G401.6 (cell line): ENCODE results near the gene GLT6D1.

Source experiments
- FAIRE-seq: peaks from 2 replicates; lab custom pipeline; 2012; peaks lifted over from hg19 to GRCh38; lab: Jason Lieb, UNC

Gene GLT6D1

GRCh38 chr9:135622415-135623020, 16.8 kb downstream of the GLT6D1 start:
- no peak for FAIRE-seq

DNA sequence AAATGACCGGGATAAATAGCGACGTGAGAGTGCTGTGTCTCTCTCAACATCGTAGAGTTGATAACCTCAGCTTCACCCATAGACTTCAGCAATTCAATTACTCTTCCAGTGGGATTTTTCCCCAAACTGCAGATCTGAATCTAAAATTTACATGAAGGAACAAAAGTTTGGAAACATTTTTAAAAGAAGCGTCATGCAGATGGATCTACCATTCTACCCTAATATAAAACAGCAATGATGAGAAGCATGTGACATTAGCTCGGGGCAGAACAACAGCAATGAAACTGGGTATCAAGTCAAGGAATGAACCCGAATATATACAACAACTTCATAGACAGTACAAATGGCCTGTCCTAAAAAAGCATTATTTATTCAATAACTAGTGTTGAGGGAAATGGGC, 18.8 kb downstream of the GLT6D1 start:
- FAIRE-seq: no peak

- FAIRE-seq: no peak
Measured at GRCh38 chr9:135619599-135619886, 19.8 kb downstream of the GLT6D1 start.

- no peak for FAIRE-seq
Measured at GRCh38 chr9:135618866-135619598, 20.3 kb downstream of the GLT6D1 start.

GRCh38 chr9:135617991-135618411, 21.3 kb downstream of the GLT6D1 start:
- FAIRE-seq: no peak

DNA sequence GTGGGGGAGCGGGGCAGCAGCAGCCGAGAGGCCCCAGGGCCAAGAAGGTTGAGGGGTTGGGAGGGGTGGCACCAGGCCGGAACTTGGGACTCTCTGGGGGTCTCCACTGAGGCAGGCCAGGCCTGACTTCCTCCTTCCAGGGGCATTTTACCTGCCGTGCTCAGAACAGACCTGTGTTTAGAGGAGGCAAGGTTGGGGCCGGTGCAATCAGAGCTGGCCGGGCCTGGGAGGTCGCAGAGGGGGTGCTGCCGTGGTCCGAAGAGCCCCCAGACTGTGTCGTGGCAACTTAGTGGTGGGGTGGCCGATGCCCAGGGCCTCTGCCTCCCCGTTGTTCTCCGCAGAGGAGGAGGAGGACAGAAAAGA, 21.8 kb downstream of the GLT6D1 start:
- FAIRE-seq: no peak

DNA sequence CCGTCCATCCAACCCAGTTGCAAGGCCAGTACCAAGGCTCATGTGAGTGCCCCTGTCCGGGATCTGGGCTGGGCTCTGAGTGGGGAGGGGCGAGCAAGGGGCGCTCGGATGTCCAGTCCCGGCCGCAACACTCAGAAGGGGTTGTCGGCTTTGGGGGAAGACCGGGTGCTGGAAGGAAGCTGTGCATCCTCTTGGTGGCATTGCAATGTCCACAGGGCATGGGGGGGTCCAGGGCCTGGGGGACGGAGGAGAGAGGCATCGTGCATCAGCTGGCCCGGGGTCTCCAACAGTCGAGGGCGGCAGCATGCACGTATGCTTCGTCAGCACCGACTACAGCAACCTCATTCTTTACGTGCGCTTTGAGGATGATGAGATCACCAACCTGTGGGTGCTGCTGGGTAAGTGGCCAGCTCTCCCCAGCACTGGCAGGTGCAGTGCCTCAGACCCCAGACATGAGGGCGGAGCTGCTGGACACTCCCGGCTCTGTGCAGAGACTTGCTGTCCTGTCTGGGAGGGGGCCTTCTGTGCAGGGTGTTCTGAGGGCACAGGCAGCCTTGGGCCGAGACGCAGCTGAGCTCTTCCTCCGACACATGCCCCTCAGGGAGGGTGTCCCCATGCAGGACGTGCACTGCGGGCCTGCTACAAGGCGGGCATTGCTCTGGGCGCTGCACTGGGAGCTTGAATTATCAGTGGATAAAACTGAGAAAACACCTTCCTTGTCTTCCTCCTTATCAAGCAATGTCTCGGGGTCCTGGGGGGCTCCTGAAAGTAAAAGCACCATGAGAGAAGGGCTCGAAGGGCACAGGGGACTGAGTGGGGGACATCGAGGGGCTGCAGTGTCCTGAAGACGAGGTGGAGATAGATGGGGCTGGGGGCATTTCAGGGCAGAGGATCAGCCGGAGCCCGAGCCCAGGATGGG, 22.5 kb downstream of the GLT6D1 start:
- no peak for FAIRE-seq

DNA sequence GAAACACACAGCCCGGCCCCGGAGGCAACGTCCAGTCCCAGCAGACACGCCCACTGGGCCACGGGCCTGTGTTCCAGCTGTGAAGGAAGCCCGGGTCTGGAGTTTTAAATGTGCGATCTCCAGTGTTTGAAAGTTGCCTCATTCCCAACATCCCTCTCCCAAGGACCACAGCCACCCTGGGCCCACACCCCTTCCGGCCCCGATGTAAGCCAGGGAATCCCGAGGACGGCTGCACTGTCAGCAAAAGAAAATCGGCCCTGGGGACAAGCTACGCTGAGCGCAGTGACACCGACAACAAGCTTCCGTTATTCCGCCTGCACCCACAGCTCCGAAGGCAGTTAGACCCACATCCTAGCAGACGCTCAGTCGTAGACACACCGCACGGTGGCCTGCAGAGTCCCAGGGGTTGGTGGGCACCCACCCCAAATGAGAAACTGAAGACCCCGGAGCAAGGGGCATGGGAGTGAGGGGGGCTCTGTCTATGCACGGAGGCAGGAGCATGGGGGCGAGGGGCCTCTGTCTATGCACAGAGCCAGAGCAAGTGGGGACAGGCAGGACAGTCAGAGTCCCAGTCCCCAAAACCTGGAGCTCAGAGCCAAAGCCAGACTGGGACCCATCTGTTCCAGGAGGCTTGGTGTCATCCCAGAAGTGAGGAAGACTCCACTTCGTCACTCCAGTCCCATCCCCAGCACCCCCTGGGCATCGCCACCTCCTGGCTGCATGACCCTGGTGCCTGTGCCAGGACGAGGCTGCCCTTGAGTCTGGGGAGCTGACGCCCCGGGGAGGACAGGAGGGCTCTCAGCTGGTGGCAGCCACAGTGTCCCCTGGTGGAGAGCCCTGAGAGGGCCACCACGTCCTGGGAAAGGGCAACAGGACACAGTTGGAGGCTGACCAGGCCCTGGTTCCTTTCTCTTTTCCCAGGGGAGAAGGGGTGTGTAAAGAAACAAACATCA, 23.4 kb downstream of the GLT6D1 start:
- FAIRE-seq: no peak

DNA sequence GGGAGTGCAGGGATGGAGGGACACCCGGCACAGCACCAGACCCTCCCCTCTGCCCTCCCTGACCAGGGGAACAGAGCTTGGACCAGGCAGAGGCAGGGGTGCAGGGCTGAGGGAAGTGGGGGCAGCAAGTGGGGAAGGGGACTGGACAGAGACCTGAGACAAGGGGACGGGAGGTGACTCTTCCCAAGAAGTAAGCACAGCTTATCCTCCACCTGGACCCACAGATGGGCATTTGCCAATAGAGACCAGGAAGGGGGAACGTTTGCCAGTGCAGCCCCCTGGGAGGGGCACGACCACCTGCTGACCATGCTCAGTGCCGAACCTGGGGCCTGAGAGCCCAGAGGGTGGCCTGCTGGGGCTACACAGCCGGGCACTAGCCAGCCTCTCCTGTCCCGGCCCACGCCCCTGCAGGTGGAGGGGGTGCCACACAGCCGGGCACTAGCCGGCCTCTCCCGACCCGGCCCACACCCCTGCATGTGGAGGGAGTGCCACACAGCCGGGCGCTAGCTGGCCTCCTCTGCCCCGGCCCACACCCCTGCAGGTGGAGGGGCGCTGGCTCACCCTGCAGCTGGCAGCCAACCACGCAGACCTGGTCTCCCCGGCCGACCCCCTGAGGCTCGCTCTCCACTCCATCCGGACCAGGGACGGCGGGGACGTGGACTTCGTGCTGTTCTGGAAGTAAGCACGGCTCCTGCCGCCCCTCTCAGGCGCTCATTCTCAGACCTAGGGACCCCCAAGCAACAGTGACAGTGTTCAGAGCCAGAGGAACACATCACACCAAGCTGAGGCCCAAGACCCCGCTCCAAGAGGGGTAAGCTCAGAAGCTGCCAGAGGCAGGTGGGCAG, 24.3 kb downstream of the GLT6D1 start:
- no peak for FAIRE-seq

- FAIRE-seq: no peak
Measured at GRCh38 chr9:135613946-135614805, 25.2 kb downstream of the GLT6D1 start.

DNA sequence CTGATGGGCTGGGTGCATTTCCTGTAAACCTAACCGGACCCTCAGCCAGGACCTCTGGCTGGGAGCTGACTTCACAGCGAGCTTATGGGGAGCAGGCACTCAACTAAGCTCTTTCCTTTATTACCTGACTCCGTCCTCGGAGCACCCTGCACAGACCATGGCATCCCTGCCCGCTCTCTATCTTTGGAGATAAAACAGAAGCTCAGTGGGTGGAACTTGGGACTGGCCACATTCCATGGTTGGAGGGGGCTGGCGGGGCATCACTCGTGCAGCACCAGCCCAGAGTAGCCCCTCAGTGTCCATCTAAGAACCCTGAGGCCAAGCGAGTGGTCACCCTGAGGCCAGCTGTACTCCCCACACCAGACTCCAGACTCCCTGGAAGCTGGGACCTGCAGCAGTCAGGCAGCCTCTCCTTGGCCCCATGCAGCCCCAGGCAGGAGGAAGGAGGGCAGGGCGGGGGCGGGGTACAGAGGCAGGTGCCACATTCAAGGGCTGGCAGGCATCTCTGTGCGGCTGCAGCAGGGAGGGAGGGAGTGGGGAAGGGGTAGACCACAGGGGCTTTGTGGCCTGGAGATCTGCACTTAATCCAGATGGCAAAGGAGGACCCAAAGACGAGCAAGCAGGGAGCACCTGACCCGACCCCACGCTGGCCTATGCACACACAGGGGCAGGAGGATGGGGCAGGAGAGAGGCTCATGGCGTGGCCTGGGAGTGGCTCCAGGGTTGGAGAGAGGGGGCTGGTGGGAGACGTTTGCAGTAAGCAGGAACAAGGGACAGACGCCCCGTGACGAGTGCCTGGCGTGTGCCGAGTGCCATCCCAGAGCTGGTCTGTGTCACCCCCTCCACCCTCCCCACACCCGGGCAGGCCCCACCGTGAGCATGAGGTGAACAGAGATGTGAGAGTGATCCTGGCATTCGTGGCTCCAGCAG, 26.1 kb downstream of the GLT6D1 start:
- FAIRE-seq: no peak

DNA sequence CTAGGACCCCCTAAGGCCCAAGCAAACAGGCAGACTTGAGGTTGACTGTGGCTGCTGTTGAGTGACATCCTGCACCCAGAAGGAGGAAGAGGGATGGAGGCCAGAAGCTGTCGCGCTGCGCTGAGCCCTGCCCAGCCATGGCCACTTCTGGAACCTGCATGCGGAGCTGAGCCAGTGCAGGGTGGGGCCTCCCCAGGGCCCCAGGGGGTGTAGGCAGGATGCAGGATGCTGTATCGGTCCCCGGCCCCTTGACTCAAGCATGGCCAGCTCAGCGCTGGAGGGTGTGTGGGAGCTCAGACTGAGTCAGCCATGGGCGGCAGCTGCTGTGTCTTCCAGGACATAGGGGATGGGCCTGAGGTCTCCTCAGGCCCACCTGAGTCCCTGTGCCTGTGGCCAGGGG, 26.9 kb downstream of the GLT6D1 start:
- FAIRE-seq: no peak

DNA sequence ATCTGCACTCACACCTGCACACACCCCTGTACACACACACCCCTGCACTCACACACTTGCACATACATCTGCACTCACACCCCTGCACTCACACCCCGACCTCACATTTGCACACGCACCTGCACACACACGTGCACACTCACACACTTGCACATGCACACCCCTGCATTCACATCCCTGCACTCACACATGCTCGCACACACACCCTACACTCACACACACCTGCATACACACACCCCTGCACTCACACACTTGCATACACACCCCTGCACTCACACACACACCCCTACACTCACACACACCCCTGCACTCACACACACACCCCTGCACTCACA, 27.5 kb downstream of the GLT6D1 start:
- FAIRE-seq: no peak

DNA sequence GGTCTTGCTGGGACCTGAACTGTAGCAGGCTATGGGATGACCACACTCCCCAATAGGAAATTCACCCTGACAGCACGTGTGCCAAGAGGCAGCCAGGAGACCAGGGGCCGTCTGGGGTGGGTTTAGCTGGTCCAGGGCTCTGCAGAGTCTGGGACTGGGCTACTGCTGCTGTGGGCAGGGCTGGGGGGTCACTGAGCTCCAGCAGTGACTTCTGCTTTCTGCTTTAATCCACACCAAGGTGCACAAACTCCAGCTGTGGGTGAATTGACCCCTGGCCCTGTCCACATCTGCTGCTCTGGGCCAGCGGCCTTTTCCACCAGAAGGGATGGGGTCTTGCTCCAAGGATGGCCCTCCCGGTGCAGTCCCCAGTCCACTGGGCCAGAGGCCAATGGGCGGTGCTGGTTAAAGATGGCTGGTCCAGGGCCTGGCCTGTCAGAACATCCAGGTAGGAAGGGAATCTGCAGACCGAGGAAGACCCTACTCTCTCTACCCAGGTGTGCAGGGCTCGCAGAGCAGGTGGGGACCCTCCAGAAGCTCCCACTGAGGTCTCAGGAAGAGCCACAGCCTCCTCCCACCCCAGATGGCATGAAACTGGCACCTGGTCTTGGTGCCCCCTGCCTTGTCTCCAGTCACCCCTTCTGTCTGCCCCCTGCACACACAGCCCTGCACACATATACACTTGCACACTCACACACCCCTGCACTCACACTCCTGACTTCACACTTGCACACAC, 28.0 kb downstream of the GLT6D1 start:
- no peak for FAIRE-seq

DNA sequence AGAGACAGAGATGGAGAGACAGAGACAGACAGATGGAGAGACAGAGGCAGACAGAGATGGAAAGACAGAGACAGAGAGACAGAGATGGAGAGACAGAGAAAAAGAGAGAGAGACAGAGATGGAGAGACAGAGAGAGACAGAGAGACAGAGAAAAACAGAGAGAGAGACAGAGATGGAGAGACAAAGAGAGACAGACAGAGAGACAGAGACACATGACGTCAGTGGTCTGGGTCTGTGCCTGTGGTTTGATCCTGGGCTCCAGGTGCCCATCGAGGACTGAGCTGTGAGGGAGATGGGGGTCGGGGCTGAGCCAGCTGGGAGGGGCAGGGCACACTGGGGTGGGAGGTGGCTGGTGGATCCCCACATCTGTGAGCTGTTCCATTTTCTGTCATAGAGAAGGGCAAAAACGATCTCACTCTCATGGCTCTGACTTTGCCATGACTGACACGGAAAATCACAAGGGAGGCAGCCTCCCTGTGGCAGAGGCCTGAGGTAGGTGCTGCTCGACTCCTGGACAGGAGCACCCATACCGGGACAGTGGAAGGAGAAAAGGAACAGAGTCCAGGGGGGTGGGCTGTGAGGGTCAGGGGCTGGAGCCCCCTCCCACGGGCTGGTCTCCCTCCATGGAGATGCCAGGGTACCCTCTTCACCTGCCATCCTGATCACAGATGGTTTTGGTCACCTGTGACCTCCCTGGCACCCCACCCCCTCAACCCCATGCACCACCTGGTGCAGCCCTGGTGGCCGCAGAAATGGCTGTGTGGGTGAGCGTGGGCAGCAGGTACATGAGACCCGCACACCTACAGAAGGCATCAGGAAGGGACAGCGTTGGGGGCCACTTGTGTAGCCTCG, 28.8 kb downstream of the GLT6D1 start:
- FAIRE-seq: no peak

- no peak for FAIRE-seq
Measured at GRCh38 chr9:135609366-135609955, 29.9 kb downstream of the GLT6D1 start.

DNA sequence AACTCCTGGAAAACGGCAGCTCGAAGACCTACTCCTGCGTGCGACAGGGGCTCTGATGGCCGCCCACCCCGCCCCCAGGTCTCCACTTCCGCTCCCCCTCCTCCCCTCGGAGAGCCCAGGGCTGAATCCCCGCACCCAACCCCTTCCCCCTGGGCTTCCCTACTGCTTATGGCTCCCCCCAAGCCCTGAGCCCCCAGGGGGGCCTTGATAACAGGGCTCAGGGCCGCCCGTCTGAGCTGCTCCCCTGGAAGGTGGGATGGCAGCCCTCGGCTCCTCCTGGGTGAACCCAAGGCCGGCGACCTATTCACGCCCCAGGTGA, 30.4 kb downstream of the GLT6D1 start:
- no peak for FAIRE-seq
